HG03342 (cell line): ENCODE measurements around the gene PPP2R2C.

ENCODE experiments used
- ATAC-seq: cut with Tn5 transposase; IDR thresholded peaks from one replicate; pipeline ENCODE4 v1.9.1; 2021; ENCODE audit warnings: mild to moderate bottlenecking, moderate library complexity; ENCODE audit not compliant: unreplicated experiment

The PPP2R2C gene

GRCh38 chr4:6404611-6405396 lies 67.6 kb downstream of the PPP2R2C start:
- no peak for ATAC-seq

GRCh38 chr4:6403400-6403685 lies 69.1 kb downstream of the PPP2R2C start:
- no peak for ATAC-seq

DNA sequence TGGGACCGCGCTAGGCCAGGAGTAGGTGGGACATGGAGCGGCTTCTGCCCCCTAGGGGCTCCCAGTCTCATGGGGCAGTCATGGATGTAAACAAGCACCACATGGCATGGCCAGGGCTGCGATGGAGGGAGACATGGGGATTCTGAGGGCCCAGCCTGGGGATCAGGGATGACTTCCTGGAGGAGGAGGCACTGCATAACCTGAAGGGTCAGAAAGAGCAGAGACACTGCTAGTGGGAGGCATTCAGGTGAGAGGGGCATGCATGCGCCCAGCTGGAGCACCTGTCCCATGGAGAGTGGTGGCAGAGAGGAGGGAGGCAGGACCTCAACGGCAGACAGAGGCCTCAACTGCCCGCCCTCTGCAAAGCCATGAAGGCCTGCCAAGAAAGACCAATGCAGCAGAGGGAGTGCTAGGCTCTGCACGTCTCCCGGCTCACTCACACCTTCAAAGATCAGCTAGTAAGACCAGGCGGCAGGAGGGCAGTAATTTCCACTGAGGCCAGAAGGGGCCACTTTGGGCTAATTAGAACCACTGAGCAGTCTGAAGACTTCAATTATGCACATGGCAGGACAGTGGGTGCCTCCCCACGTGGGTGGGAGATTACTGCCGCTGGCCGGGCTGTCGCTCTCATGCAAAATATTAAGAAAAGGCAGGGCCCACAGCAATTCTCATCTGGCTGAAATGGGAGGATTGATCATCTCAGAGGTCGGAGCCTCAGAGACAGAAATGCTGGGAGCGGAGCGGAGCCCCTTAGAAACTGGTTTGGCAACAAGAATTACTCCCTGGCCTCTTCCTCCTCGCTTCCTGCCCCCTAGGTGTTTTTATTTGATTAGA lies 69.6 kb downstream of the PPP2R2C start:
- no peak for ATAC-seq

GRCh38 chr4:6401797-6402196 lies 70.6 kb downstream of the PPP2R2C start:
- ATAC-seq, result no peak

DNA sequence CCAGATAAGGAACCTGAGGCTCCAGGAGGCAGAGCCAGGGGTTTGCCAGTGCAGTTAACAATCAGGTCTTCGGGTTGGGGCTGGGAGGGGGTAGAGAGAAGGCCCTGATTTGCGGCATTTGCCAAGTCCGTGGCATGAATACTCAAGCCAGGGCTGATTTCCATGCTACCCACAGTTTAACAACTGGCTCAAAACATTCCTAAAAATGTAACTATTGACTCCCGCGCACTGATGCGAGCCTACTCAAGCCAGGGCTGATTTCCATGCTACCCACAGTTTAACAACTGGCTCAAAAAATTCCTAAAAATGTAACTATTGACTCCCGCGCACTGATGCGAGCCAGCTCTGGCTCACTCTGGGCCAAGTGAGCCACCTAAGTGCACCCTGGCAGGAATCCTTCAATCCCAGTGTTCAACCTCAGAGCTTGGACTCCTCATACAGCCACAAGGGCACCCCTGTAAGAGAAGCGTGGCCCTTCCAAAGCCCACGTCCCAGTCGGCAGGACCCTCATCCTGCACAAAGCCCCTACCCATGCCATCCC lies 75.6 kb downstream of the PPP2R2C start:
- ATAC-seq, result no peak

DNA sequence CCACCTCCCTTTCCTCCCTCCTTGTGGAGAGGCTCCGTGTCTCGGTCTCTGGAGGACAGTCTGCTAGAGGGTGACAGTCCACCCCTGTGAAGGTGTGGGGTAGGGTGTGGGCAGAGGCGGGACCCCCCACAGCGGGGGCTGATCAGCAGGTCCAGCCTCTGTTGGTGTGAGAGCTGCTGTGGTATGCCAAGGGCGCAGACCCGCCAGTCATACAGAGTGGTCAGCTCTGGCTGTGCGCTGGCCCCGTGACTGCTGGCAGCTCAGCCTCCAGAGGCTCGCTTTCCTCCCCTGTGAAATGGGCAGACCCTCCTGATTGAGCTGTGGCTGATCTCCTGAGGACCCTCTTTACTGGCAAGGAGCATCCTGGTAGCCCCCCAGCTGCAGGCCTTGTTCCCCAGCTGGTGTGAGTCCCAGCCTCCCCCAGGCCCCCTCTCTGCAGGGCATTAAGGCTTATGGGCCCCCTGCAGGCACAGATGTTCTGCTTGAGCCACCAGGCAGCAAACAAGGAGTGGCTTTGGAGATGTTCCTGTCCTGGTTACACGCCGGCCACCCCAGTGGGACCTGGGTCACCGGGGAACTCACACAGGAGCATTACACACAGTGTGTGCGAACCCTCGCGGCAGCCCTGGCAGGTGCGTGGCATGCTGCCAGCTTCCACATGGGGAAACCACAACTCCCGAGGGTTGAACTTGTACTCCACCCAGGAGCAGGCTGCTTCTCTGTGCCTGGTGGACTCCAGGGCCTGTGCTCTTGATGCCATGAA lies 76.8 kb downstream of the PPP2R2C start:
- ATAC-seq, result no peak

- no peak for ATAC-seq
Observed at GRCh38 chr4:6394671-6395081, 77.7 kb downstream of the PPP2R2C start.

GRCh38 chr4:6393544-6394475 lies 78.6 kb downstream of the PPP2R2C start:
- ATAC-seq, result no peak

- no peak for ATAC-seq
Observed at GRCh38 chr4:6393066-6393465, 79.3 kb downstream of the PPP2R2C start.

DNA sequence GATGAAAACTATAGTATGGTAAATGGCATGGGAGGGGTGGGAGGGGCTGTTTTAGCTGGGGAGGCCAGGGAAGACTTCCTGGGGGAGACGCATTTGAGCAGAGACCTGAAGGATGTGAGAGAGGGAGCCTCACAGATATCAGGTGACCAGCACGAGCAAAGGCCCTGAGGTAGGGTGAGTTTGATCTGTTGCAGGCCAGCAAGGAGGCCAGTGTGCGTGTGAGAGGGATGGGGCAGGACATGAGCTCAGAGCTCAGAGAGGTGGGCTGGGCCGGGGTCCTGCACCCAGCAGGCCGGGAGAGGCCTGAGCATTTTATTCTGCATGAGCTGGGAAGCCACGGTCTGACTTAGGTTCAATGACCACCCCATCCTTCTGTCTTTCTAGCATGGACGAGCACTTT lies 80.0 kb downstream of the PPP2R2C start:
- ATAC-seq, result no peak

- ATAC-seq, result no peak
Observed at GRCh38 chr4:6391852-6392188, 80.6 kb downstream of the PPP2R2C start.

GRCh38 chr4:6391186-6391851 lies 81.1 kb downstream of the PPP2R2C start:
- no peak for ATAC-seq

- ATAC-seq, result no peak
Observed at GRCh38 chr4:6390356-6390755, 82.1 kb downstream of the PPP2R2C start.

GRCh38 chr4:6389142-6389825 lies 83.1 kb downstream of the PPP2R2C start:
- ATAC-seq, result no peak

DNA sequence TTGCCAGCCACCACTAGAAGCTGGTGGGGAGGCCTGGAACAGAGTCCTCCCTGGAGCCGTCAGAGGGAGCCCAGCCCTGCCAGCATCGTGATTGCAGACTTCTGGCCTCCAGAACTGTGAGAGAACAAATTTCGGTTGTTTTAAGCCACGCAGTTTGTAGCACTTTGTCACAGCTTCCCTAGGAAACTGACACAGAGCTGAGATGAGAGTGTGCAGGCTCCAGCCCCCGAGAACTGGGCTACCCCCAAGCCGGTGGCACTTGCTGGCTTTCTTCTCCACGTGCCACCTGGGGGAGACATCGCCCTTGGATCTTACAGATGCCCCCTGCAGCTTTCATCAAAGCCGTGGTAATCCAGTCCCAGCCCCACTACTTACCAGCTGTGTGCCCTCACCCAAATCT lies 83.7 kb downstream of the PPP2R2C start:
- no peak for ATAC-seq

- ATAC-seq, result no peak
Observed at GRCh38 chr4:6387946-6388345, 84.5 kb downstream of the PPP2R2C start.

DNA sequence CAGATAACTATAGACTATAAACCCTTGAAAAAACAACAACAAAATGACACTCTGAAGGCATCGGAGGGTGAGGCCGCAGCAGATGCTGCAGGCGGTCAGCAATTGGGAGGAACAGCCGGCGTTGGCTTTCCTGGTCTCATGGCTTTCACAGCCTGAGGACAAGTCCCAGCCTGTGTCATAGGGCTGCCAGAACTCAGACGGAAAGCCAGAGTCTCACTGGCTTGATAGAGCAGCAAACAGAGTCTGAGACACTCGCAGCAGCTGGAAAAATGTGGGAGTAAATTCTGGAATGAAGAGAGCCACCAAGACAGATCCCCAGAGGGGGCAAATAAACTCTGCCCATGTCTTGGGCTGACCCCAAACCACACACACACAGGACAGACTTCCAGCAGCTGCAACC lies 86.3 kb downstream of the PPP2R2C start:
- ATAC-seq, result no peak

DNA sequence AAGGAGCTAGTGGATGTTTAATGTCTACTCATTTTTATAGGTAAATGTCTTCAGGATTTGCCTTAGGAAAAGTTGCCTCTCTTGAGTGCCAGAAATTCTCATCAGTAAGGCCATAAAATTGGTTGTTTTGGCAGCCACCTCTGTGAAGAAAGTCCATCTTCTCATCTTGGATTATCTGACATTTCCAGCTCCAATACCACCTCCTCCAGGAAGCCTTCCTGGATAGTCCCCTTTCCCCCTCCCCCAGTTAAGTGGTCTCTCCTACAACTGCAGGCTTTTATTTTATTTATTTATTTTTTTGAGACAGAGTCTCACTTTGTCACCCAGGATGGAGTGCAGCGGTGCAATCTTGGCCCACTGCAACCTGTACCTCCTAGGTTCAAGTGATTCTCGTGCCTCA lies 87.1 kb downstream of the PPP2R2C start:
- no peak for ATAC-seq

DNA sequence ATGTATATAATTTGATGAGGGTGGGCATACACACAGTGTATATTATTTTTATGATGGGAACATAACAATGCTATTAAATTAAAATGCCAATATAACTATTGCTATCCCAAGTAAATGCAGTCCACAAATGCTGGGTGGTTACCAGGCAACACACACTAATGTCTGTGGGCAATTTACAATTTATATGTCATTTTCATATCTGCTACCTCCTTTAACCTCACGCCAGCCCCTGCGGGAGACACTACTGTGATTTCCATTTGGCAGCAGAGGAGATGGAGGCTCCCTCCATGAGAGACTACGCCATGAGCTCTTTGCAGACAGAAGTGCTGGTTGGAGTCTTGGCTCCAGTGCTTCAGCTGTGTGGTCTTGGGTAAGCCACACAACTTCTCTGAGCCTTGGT lies 87.9 kb downstream of the PPP2R2C start:
- ATAC-seq, result no peak
